Measurements from ENCODE around the gene ZFP62.
A peak's percentile ranks its signal among the peaks of the same experiment; 100 is the strongest.

ZFP62 gene

GRCh38 chr5:180866985-180867384 is 5.9 kb upstream of the ZFP62 start:
- DNase-seq, result no peak

GRCh38 chr5:180865981-180866695 is 5.1 kb upstream of the ZFP62 start:
- peak; percentile 16 for DNase-seq

- DNase-seq, result no peak
These were observed 1.6 kb upstream of the ZFP62 start for GRCh38 chr5:180862645-180863044.

DNA sequence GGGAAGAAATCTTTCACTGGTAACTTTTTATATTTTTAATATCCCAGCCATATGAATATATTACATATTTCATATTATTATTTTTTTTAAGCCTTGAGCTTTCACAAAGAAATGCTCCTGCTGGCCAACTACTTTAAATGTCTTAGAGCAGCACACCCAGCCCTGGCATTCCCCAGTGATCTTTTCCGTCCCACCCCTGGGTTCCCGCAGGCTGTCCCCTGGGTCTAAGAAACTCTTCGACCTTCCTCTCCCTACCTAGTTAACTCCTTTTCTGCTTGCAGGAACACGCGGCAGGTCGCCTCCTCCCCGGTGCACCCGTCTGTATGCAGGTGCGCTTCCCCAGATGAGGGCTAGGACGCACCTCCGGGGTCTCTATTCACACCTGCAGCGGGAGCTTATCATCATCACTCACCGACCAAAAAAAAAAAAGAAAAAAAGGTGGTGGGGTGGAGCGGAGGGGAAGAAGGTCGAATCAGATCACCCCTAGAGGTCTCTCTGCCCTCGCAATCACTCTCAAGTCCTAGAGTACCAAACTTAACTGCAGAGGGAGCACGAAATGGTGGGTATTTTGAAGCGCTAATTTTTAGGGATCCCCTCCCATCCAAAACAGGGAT is 696 bp downstream of the ZFP62 start:
- peak; percentile 44 for DNase-seq

- DNase-seq, result no peak
These were observed 2.5 kb downstream of the ZFP62 start for GRCh38 chr5:180858586-180858985.

DNA sequence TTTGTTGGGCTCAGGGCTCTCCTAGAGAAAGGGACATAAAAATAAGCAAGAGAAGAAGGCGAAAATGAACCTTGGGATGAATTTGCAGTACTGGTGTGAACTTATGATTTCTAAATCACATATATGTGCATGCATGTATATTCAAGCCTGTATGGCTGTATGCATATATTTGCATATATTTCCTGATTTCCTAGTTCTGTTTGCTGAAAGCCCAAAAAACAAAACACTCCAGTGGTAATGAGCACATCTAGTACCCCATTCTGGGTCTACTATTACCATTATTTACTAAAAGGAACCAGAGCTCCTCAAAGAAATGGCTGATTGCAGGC is 7.3 kb downstream of the ZFP62 start:
- DNase-seq, result no peak

DNA sequence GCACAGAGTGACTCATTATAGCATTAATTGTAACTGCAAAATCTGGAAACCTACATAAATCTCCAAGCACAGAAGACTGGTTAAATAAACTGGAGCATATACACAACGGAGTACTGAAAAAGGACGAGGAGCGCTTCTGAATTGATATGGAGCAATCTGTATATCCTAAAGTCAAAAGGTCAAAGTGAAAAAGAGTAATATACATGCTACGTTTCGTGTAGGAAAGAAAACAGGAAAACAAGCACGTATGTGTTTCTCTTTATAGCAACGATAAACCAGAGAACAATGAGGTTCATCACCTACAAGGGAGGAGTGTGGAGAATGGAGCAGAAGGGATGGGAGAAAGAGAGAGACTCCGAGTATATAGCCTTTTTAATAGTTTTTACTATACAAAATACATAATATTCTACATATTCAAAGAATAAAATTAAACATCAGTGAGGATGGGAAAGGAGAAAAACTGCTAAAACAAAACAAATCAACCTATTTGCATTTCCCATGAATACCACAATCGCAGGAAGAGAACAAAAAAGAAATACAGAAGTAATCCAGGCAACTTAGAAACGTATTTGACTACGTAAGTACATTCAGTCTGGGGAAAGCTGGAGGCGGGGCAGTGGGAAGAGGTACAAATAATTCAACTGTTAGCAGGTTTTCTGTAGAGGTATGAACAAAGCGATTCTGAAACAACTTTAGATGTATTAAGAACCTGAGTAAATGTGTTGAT is 7.8 kb downstream of the ZFP62 start:
- DNase-seq, result no peak

DNA sequence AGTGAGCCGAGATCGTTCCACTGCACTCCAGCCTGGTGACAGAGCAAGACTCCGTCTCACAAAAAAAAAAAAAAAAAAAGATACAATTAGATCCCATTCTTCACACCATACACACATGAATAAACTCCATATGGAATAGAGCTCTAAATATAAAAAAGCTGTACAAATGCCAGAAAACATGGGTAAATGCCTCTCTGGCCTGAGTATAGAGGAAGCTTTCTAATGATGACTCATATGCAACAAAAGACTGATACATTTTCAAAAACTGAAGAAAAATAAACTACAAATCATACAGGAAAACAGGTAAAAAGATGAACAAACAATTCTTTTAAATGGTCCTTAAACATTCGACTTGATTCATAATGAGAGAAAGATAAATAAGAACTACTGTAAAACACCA is 8.6 kb downstream of the ZFP62 start:
- no peak for DNase-seq

GRCh38 chr5:180850434-180851078 is 10.5 kb downstream of the ZFP62 start:
- no peak for DNase-seq

GRCh38 chr5:180849827-180850226 is 11.2 kb downstream of the ZFP62 start:
- no peak for DNase-seq

DNA sequence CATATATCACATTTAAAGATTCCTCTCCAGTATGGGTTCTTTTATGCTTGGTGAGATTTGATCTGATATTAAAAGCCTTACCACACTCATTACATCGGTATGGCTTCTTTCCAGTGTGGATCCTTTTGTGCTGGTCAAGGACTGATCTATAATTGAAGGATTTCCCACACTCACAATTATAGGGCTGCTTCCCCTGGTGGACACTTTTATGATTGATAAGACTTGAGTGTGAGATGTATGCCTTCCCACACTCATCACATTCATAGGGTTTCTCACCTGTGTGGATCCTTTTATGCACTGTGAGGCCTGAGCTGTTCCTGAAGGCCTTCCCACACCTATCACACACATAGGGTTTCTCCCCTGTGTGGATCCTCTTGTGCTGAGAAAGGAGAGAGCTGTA is 12.2 kb downstream of the ZFP62 start:
- no peak for DNase-seq

DNA sequence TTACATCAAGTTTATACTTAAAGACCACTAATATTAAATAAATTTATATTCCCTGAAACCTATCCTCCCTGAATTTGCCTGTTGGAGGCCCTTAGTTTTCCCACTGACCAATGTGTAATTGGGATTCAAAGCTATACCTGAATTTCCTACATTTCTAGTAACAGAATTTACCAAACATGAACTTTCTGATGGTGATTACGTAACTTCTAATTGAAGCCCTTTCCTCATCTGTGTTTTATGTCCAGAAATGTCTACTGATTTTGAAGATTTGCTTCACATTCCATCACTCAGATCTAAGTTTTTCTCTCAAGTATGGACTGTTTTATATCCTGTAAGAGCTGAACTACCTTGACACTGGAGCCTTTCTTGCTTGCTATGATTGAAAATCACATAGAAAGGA is 12.8 kb downstream of the ZFP62 start:
- no peak for DNase-seq

DNA sequence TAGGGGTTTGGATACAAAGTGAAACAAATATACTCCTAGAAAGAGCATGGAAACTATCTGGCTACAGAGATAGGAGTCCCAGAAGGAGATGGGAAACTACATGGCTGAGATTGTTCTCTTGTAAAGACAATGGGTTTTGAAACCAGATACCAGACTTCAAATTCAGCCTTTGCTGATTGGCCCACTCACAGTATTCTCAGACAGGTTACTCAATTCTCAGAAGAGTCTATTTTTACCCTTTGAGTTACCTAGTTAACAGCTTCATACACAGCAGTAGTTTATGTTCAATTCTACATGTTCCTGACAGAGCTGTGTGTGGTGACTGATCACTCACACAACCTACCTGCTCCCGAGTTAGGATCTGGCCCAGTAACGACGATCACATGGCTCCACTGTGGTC is 14.1 kb downstream of the ZFP62 start:
- DNase-seq, result no peak

DNA sequence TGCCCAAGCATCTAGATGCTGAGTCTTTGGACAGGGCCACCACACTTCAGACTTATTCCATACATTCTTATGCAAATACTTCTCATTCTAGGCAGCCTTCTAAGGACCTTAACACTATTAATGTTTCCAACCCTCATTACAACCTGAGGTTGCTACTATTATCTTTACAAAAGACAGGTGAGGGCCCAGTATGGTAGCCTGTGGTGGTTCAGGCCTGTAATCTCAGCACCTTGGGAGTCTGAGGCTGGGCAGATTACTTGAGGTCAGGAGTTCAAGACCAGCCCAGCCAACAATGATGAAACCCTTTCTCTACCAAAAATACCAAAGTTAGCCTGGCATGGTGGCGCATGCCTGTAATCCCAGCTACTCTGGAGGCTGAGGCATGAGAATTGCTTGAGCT is 16.2 kb downstream of the ZFP62 start:
- no peak for DNase-seq

GRCh38 chr5:180844432-180844831 is 16.6 kb downstream of the ZFP62 start:
- DNase-seq, result no peak

GRCh38 chr5:180839935-180840334 is 21.1 kb downstream of the ZFP62 start:
- no peak for DNase-seq

DNA sequence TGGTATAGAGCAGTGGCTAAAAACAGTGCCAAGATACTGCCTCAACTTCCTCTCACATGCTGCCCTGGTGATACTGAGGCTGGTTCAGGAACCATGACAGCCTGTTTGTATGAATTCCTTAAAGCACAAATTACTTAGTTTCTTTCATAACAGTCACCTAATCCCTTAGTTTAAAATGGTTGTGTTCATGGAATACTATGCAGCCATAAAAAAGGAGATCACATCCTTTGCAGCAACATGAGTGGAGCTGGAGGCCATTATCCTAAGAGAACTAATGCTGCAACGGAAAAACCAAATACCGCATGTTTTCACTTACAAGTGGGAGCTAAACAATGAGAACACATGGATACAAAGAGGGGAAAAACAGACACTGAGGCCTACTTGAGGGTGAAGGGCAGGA is 21.8 kb downstream of the ZFP62 start:
- DNase-seq, result no peak

GRCh38 chr5:180837478-180837877 is 23.6 kb downstream of the ZFP62 start:
- DNase-seq, result no peak

DNA sequence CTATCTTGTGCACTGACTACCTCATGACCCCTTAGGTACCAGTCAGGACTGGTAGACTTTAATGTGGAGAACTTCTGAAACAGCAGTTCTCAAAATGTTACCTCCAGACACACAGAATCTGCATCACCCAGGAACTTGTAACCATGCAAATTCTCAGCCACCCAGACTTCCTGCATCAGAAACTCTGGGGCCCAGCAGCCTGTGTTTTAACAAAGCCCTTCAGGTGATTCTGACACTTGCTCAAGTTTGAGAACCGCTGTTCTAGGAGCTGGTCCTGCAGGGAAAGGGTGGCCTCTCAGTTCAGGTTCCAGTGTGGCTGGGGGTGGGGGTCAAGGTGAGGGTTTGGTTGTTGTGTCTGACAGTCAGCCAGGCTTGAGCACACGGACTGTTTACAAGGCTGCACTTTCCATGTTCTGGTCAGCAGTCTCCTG is 28.4 kb downstream of the ZFP62 start:
- DNase-seq, result no peak

- DNase-seq, result peak; percentile 72
These were observed 29.7 kb downstream of the ZFP62 start for GRCh38 chr5:180831139-180832093.

GRCh38 chr5:180830253-180831138 is 30.6 kb downstream of the ZFP62 start:
- DNase-seq, result peak; percentile 57

DNA sequence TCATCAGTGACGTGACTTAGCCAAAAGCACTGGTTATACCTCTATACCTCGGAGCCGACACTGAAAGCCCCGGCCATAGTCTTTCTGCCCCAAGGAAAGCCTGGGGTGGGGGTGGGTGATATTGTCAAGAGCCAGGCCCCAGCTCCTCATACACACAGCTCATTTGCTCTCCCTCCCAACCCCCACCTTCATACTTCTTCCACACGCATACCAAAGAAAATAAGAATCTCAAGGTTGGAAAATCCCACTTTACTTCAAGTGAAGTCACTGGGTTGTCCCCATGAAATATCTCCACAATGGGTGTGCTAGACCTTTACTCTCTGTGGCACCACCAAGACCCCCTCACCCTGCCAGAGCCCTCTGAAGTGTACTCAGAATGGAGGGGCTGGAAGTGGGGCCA is 31.4 kb downstream of the ZFP62 start:
- DNase-seq, result no peak
